Nucleus accumbens (tissue), 56 donors: ENCODE results near the gene LHFPL3.

Experiments used
- DNase-seq, 56 donors: peaks; one replicate each; lab custom pipeline; 2025; lab: John Stamatoyannopoulos, UW

The LHFPL3 gene

DNA sequence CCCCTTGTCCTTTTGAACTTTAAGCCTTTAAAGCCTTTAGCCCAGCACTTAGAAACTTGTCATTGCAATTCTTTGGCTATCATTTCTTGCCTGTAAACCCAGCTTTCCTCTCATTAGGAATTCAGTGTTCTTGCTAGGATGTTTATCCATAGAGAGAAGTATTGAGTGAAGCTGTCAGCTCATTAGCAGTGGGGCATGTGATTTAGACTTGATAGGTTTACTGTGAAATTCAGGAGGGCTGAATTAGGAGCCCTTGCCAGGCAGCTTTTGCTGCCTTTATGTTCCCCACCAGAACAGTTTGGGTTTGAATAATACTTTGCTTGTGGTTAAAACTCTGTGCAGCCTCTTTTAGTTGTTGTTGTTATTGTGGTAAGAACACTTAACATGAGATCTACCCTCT, 39.5 kb downstream of the LHFPL3 start:
- DNase-seq = no peak

DNA sequence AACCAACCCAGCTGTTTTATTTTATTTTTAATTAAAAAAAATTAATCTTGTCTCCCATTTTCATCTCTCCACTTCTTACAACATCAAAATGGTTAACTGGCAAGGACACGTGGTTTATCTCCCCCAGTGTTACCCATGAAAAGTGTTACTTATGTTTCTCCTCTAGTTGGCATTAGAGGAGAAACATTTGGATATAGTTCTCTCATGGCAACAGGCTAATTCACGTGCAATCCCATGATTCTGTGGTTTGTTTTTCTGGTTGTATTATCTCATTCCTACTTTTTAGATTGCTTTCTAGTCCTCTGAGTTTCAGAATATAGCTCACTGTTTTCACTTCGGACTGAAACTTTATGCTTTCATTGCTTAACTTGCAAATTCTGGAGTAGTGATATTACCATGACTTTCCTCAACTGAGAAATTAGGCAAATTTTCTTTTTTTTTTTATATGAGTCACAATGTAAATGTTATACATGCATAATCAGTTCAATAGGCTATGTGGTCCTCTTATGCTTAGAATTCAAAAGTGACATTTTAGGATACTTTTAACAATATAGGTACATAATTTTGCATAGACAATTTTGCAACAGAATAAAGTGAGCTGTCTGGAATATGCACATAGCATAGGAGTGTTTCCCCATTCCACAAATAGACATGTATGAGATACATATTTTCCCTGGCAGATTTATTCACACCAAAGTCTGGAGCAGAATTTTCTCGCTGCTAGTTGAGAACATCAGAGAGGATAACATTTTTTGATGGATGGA, 43.0 kb downstream of the LHFPL3 start:
- no peak for DNase-seq

DNA sequence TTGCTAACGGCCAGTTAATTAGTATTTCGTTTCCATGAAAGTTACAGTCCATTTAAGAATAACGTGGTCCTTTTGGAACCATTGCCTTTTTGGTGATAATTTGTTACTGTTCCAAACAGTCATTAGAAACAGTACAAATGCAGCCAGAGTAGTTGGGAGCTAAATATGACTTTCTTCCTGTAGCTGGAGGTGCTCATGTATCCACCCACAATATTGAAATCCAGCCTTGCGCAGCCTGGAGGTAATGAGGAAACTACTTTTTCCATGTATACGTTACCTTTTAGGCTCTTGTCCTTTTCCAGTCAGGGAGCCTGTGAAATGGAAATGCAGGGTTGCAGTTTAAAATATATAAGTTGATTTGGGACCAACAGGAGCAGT, 43.6 kb downstream of the LHFPL3 start:
- no peak for DNase-seq

DNA sequence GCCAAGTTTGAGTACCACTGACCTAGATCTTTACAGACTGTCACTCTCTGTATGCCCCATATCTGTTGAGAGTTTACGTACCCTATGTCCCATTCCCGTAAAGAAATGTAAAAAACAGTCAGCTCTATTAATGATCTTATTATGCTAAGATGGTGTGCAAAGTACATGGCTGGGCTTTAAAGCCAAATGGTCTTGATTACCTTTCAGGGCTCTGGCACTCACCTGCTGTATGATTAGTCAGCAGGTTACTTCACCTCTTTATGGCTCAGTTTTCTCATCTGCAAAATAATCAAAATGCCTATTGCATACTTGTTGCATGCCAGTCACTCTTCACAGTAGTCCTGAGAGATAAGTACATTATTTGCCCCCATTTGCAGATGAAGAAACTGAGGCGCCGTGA, 54.2 kb downstream of the LHFPL3 start:
- DNase-seq = no peak

DNA sequence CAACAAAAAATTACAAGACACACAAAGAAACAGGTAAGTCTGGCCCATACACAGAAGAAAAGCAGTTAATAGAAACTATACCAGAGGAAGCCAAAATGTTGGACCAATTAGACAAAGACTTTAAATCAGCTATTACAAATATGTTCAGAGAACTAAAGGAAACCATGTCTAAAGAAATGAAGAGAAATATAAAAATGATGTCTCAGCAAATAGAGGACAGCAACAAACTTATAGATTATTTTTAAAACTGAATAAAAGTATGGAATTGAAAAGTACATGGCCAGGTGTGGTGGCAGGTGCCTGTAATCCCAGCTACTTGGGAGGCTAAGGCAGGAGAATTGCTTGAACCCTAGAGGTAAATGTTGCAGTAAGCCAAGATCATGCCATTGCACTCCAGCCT, 58.5 kb downstream of the LHFPL3 start:
- DNase-seq = no peak

DNA sequence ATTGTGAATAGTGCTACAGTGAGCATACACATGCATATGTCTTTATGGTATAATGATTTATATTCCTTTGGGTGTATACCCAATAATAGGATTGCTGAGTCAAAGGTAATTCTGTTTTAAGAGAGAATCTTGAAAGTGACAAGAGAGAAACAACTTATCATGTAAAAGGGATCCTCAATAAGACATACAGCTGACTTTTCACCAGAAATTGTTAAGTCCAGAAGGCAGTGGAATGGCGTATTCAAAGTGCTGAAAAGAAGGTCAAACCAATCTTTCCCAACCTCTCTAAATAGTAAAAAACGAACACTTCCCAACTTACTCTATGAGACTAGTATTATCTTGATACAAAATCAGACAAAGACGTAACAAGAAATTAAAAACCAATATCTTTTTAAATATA, 59.8 kb downstream of the LHFPL3 start:
- DNase-seq = no peak

DNA sequence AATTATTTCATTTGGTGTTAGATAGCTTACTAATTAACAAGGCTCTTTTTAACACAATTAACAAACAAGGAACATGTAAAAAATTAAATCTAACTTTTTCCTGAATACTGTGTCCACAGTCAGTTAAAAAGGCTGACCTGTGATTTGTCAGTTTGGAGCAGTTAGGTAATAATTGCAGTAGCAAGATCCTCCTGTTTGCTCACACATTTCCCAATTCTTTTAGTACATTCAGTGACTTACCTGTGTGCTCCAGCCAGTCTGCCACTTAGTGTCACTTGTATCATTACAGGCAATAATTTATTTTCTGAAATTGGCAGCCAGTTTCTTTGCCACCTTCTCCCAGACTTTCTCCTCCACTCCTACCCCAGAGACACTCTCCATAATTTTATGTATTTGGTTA, 66.8 kb downstream of the LHFPL3 start:
- DNase-seq = no peak

DNA sequence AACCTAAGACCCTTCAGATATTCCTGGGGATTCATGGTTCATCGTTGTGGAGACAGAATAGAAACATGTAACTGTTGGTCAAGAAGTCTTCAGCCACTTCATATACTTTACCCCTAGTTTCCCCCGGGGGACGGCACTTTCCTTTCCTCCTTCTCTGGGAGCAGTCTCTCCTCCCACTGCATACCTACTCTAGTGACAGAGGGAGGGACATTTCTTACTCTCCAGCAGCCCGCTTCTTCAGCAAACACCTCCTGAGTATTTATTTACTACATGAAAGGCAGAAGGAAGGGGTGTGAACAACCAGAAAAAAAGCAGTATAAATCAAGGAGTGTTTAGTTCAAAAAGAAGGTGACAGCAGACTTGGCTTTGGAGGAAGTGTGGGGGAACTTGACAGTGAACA, 69.0 kb downstream of the LHFPL3 start:
- DNase-seq = no peak

DNA sequence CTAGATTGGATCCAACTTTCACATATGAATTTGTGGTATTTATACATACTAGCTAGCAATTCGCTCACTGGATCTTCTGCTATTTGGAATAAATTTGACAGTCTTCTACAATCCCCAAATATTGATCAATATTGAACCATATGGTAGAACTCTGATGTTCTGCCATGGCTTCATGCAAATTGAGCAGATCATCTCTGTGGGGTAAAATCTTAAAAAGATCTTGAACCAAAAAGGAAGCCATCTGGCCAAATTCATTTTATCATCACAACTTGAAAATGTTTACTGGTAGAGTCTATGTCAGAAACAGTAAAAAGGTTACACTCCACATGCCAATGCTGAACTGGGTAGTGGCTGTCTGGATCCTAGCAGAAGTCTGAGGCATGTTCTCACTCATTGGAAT, 80.0 kb downstream of the LHFPL3 start:
- no peak for DNase-seq

DNA sequence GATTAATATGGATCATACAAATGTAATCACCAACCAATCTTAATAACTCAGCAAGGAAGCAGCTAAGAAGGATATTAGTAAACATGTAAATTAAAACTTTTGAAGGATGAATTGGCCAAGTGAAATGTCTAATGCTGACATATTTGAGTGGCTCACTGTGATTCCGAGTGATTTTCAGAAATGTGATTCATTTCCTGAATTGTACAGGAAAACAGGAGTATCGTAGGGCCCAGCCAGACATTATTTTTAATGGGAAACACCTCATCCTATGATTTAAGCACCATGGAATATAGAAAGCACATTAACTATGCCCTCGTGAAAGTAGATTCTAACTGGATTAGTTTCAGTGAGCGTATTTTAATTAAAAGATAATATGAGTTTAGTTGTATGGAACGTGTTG, 82.3 kb downstream of the LHFPL3 start:
- DNase-seq = no peak

DNA sequence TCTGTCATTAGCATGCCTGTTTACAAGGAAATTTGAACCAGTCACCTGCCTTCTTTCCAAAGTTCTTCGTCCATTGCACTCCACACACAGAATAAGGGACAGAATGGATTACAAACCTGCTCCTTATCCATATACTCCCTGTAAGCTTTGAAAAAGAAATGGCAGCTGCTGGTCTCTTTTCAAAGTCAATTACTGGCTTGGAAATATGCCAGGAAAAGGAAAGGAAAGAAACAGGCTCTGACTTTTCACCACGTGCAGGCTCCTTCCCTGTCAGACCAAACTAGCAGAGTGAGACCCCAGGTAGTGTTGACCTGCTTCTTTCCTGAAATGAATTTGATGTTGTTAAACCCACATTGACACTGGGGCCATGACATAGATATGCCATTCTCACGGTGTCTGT, 84.5 kb downstream of the LHFPL3 start:
- no peak for DNase-seq

DNA sequence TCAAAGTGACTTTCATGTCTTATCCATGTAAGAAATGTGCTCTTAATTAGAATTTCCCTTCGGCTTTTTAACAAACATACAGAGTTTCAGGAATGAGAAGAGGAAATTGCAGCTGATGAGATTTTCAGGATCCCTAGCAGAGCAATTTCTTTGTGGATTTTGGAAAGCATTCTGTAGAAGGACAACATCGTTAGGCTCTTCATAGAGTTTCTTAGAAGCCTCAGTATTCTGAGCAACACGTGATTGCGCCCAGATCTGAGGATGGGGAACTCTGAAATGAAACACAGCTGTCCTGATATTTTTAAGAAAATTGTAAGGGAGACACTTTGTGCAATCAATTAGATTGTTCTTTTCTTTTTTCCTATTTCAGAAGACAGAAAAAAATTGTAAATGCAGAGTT, 85.8 kb downstream of the LHFPL3 start:
- peak in 1 of 56 donors; percentile 19 for DNase-seq

DNA sequence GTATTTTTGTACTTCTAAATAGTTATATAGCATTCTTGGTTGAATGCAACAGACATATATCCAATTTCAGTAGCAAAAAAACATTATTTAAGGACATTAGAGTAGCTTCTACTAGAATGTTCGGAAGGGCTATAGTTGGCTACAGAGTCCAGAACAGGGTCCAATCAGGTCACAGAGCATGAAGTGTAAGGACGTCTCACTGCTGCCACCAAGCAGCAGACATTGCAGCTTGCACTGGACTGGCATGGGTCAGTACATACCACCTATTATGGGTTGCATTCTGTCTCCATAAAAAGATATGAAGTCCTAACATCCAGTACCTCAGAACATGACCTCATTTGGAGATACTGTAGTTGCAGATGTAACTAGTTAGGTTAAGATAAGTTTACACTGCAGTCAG, 87.3 kb downstream of the LHFPL3 start:
- DNase-seq = peak in 4 of 56 donors; percentile 3 to 30 (median 15)

DNA sequence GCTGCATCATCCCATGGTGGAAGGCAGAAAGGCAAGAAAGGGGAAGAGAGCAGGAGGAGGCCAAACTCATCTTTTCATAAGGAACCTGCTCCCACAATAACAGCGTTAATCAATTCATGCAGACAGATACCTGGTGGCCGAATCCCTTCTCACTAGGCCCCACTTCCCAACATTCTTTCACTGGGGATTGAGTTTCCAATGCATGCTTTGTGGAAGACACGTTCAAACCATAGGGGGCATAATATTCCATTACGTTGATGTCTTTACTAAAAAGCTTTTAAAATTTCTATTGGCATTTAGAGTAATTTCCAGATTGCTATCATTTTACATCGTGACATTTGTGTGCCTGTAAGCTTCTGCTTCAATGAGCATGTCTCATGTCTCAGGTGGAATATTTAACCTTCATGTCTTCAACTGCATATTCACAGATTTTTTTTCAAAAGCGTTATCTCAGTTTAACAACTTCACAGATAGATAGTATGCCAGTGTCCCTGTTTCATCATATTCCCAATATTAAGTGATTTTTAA, 88.5 kb downstream of the LHFPL3 start:
- no peak for DNase-seq

DNA sequence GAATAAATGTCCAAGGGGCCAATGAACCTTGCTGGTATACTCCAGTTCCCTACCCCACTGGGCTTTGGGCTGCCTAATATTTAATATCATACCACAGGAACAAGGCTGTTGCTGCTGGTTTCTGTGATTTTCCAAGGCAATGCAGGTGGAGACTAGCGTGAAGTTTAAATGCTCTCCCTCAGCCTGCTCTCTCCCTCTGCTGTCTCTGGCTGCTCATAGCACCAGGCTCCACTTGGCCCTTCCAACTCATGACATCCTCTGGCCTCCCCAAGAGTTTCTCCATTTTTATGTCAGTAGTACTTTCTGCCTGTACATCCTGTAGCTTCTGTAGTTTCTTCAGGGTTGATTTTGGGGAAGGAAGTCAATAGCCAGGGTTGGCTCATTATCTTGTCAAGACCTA, 103.5 kb downstream of the LHFPL3 start:
- no peak for DNase-seq

DNA sequence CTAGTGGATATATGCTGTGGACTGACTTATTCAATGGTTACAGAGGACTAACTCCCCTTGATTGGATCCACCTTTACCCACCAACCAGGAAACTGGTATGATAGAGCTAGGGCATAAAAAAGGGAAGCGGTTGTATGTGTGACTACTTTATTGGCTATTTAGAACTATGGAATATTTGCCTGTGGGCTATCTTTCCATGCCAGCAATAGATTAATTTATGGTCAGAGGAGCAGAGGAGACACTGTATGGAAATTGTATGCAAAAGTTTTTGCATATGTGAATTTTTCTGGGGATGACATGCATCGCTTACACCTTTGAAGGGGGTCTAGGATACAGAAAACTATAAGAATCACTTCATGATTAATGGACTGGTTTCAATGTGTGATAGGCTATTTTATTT, 105.7 kb downstream of the LHFPL3 start:
- no peak for DNase-seq

DNA sequence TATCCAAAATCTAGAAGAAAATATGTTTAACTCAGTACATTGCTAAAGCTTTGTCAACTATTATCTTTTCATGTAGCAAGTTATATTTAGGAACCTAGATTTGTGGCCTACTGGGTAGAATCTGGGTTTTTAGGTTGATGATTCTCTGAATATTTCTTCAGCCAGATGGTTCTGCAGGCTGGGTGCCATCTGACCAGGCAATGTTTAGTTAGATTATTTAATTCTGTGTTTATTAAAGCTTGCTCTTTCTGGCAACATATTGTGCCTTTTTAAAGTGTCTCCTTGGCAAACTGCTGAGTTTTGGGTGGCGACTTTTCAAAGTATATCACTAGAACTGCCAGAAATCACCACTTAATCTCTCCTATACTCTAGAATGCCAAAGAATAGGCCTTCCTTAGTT, 114.1 kb downstream of the LHFPL3 start:
- no peak for DNase-seq

DNA sequence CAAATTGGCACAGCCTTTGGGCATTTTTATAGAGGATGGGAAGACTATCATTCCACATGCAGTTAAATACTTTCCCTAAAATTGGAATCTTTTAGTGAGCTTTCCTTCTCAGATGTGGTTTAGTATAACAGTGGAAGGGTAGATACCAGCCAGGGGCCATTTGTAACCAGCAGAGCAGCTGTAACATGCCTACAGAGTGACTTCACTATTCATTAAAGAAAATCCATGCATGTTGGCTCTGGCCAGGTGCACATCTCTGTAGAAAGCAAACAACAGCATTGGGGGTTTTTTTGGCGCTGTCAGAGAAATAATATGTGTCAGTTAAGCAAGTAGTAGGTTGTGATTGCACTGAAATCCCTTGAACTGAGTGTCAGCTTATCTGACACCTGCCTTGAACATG, 115.6 kb downstream of the LHFPL3 start:
- no peak for DNase-seq

DNA sequence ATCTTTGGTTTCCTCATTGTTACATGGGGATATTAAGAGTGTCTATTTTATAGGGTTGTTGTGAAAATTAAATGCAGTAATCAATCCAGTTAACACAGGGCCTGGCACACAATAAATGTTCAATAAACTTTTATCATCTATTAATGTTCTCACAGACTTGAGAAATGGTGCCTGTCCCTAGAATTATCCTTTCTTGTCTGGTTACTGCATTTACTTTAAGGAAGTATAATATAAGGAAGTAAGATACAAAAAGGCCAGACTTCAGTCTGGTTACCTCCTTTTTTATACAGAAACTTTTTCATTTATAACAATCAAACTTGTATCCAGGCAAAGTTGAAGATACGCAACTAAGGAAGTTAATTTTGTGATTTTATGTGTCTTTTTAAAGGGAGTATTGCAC, 117.0 kb downstream of the LHFPL3 start:
- DNase-seq = no peak

DNA sequence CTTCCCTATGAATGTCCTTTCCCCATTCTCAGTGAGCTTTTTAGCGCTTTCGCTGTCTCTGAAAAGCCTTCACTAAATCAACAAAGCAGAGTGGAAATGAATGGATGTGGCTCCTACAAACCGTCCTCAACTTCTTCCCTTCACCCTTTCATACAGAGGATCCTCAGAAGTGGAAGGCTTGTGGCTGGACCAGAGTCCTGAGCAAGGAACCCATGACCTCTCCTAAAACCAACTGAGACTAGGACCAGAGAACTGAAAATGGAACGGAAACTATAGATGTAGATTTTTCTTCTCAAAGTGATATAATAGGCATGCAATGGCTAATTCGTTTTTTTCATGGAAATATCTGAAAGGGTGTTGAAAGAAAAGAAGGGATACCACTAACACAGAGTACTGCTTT, 122.5 kb downstream of the LHFPL3 start:
- DNase-seq = no peak

DNA sequence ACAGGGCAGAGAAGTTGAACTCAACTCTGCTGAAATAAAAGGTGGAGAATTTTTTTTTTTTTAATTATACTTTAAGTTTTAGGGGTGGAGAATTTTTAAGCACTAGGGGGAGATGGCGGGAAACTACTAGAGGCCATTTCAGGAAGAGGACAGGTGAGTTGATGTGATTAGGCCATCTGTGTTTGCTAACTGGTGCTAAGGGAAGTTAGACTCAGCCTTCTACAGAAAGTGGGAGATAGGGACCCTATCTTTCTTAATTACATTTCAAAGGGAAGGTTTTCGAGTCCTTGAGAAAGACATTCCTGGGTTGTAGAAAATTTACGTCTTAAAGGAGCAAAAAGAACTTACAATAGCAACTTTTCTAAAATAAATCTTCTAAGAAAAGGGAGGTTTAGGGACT, 124.8 kb downstream of the LHFPL3 start:
- no peak for DNase-seq

DNA sequence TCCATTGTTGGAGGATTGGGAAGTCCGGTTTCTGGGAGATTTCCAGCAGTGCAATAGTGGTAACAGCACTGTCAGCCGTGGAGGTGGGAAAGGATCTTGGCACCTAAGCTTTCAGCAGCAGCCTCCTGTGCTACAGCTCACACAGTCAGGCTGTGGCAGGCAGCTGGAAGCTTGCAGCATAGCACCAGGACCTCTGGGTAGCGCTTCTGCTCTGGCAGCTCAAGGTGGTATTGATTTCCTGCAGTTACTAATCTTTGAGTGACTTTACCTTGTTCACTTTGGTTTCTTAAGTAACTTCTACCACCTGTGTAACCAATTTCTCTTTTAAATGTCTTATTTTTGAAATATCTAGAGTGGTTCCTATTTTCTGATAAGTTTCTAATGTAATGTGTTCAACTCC, 130.5 kb downstream of the LHFPL3 start:
- DNase-seq = no peak
